HG03460 (cell line): ENCODE measurements around the gene UBE2M.
A peak's percentile ranks its signal among the peaks of the same experiment; 100 is the strongest.

Experiments used
- ATAC-seq: cut with Tn5 transposase; IDR thresholded peaks from one replicate; pipeline ENCODE4 v1.9.1; 2021; ENCODE audit not compliant: unreplicated experiment

The UBE2M gene

GRCh38 chr19:58555920-58556621 lies 2.3 kb downstream of the UBE2M start:
- no peak for ATAC-seq

GRCh38 chr19:58555369-58555885 lies 3.0 kb downstream of the UBE2M start:
- no peak for ATAC-seq

DNA sequence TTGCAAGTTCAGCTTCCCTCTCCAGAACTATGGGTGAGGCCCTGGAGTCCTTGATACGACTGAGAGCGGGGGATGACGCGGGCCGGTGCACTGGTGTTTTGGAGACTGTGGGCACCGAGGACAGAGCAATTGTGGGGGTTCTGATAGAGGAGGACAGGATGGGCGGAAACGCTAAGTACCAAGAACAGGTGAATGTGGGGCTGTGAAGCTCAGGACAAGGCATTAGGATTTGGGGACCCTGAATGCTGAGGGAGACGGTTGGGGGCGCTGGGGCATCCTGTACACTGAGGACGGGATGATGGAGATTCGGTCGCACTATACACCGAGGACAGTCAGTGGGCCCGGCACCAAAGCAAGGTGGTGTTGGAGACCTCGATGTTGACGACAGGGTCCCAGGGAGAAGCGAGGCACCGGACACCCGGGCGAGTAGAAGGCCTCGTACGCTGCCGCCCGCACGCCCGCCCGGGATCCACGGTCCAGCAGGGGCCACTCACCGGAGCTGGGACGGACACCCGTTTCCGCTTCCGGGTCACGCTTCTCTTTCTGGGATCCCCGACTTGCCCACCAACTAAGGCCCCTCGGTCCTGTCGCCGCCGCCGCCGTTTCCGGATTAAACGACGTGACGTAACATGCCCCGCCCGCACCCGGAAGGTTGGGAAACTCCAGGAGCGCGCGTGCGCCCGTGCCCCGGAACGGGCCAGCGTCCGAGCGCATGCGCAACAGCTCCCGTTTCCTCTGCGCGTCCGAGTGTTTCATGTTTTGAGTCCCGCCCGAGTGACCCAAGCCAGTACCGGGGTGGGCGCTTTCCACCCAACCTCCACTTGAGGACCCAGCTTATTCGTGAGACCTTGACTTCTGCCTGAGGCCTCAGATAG lies 3.7 kb downstream of the UBE2M start, which contains the start of gene CHMP2A:
TSS of gene CHMP2A (minus strand) at position 612 of the 875 bp plus-strand sequence. CDS start 893 bp downstream, outside the sequence.
- no peak for ATAC-seq

DNA sequence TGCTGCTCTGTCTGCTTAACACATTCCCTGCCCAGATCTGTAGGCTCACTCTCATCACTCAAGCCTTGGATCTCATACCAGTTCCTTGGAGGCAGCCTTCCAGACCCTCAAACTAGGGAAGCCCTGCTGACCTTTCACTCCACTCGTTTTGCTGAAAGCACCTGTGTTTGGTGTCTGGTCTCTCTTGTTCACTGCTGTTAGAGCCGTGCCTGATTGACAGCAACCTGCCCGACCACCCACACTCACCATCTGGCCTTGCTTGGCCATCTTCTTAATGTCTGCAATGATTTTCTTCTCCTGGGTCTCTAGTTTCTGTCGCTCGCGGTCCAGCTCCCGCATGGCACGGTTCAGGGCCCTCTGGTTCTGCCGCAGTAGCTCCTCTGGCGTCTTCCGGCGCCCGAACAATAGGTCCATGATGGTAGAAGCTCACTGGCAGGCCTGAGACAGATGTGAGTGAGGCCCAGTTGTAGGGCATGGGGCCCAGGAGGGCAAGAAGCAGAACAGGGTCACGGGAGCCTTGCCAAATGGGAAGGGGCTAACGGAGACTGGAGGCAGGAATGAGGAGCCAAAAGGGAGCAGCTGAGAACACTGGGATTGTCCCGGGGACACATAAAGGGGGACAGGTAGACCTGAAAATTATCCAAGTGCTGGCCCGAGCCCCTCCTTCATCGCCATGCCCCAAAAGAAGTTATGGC lies 4.5 kb downstream of the UBE2M start:
- no peak for ATAC-seq

GRCh38 chr19:58552655-58553054 lies 5.8 kb downstream of the UBE2M start:
- no peak for ATAC-seq

- ATAC-seq = no peak
Measured at GRCh38 chr19:58551577-58552471, 6.6 kb downstream of the UBE2M start.

GRCh38 chr19:58551123-58551497 lies 7.3 kb downstream of the UBE2M start:
- no peak for ATAC-seq

DNA sequence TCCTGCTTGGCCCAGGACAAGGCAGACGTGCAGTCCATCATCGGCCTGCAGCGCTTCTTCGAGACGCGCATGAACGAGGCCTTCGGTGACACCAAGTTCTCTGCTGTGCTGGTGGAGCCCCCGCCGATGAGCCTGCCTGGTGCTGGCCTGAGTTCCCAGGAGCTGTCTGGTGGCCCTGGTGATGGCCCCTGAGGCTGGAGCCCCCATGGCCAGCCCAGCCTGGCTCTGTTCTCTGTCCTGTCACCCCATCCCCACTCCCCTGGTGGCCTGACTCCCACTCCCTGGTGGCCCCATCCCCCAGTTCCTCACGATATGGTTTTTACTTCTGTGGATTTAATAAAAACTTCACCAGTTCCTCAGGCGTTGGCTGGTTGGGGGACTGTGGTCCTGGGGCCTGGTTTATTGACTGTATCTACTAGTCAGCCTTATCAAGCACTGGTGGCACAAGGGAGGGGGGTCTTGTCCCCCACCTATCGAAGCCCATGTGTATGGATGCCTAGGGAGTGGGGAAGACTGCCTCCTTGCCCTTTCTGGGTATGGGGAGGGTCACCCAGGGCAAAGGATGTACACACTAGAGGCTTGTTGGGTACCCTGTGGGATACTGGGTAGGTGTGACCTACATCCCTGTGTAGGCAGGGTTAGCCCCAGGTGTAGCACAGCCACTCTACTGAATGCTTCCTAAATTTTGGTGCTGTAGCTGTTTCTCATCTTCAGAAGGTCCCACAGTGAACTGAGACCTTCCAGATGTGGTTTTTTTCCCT lies 7.9 kb downstream of the UBE2M start:
- ATAC-seq = no peak

DNA sequence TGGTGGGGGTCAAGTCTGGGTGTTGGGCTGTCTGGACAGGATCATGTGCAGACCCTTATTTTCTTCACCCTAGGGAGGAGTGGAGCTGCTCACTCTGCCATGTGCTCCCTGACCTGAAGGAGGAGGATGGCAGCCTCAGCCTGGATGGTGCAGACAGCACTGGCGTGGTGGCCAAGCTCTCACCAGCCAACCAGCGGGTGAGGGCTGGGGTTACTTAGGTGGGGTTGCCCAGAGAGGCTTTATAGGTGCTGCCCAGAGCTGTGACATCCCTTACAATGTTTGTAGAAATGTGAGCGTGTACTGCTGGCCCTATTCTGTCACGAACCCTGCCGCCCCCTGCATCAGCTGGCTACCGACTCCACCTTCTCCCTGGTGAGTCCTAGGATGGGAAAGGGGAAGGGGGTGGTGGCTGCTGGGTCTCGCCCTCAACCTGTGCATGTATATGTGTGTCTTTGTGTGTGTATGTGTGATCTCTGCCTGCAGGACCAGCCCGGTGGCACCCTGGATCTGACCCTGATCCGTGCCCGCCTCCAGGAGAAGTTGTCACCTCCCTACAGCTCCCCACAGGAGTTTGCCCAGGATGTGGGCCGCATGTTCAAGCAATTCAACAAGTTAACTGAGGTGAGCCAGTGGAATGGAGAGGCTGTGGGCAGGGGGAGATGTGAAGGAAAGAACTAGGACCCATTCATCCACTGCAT lies 8.6 kb downstream of the UBE2M start:
- no peak for ATAC-seq

DNA sequence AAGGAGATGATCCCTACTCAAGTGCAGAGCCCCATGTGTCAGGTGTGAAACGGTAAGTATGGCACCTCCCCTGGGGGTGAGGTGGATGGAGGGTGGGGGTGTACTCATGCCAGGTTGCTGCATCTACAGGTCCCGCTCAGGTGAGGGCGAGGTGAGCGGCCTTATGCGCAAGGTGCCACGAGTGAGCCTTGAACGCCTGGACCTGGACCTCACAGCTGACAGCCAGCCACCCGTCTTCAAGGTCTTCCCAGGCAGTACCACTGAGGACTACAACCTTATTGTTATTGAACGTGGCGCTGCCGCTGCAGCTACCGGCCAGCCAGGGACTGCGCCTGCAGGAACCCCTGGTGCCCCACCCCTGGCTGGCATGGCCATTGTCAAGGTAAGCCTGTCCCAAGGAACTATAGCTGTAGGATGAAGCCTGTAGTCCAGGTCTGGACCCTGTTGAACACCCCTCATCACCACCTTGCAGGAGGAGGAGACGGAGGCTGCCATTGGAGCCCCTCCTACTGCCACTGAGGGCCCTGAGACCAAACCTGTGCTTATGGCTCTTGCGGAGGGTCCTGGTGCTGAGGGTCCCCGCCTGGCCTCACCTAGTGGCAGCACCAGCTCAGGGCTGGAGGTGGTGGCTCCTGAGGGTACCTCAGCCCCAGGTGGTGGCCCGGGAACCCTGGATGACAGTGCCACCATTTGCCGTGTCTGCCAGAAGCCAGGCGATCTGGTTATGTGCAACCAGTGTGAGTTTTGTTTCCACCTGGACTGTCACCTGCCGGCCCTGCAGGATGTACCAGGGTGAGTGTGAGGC lies 9.3 kb downstream of the UBE2M start:
- no peak for ATAC-seq

- no peak for ATAC-seq
Measured at GRCh38 chr19:58547323-58548312, 10.8 kb downstream of the UBE2M start.

DNA sequence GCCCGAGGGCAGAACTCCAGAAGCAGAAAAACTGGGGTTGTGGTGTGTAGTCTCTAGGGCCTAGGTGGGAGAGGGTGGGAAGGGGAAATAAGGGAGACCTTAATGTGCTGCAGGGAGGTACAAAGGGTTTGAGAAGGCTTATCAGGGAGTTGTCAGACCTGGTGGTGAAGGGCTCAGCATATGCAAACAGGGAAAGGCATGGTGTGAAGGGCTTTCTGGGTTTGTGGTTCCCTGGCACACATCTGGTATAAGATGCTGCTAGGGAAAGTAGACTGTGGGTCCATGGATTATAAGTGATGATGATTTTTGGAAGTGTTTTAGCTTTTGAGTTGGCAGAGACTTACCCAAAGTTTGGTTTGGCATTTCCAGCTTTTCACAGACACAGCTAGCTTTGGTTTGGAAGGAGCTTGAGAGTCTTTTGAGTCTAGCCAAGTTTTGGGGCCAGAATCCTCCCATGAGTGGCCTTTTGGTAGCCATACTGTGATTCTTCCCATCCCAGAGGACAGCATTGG lies 12.3 kb downstream of the UBE2M start:
- no peak for ATAC-seq

- ATAC-seq = no peak
Measured at GRCh38 chr19:58545286-58546018, 13.0 kb downstream of the UBE2M start.

DNA sequence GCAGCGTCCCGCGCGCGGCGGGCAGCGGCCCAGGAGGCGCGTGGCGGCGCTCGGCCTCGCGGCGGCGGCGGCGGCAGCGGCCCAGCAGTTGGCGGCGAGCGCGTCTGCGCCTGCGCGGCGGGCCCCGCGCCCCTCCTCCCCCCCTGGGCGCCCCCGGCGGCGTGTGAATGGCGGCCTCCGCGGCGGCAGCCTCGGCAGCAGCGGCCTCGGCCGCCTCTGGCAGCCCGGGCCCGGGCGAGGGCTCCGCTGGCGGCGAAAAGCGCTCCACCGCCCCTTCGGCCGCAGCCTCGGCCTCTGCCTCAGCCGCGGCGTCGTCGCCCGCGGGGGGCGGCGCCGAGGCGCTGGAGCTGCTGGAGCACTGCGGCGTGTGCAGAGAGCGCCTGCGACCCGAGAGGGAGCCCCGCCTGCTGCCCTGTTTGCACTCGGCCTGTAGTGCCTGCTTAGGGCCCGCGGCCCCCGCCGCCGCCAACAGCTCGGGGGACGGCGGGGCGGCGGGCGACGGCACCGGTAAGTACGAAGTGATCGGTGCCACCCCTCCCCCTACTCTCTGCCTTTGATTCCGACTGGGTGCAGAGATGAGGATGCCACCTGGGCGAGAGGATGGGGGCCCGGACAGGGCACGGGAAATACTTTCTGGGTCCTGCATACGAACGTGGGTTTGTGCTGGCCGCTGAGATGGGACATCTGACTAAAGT lies 13.7 kb downstream of the UBE2M start:
- ATAC-seq = peak; percentile 41

DNA sequence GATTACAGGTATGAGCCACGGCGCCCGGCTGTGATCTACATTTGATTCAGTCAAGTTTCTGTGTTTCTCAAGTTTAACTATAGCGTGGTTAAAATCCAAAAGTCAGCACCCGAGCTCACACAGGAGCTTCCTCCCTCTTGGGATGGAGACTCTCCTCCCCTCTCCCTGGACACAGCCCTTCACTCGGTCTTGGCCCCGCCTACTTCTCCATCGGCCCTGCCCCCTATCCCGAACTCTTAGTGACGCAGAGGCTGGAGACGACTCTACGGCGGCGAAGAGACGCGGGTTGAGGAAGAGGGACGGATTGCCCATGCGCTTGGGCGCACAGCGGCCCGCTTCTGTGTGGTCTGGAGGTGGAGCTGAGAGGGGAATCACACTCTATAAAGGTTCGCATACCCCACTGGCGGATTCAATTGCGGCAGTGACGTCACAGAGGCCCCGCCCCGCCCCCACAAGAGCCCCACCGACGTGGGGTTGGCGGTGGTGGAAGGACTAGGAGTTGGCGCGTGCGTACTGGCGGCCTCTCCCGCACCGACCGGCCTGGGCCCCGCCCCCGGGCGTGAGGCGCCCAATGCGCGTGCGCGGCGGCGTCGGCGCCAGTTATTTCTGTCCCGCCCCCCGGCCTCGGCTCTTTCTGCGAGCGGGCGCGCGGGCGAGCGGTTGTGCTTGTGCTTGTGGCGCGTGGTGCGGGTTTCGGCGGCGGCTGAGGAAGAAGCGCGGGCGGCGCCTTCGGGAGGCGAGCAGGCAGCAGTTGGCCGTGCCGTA lies 14.4 kb downstream of the UBE2M start, which contains the start of gene TRIM28:
TSS of gene TRIM28 (plus strand) at position 239 of the 765 bp plus-strand sequence. CDS start 694 bp downstream, outside the sequence.
- peak; percentile 79 for ATAC-seq
